ENCODE measurements around the gene INSM2. TPM values are rescaled to one million over a fixed set of nuclear protein-coding genes. Genes with fewer than 3 reads are reported as not detected.

Gene INSM2
- total RNA-seq, 3 donors from 2014 or later: not detected

- no peak for DNase-seq
- no peak for ATAC-seq
- no peak overlapping the region for H3K4me3 ChIP-seq
Measured at GRCh38 chr14:35515916-35516315, 18.0 kb upstream of the INSM2 start.

DNA sequence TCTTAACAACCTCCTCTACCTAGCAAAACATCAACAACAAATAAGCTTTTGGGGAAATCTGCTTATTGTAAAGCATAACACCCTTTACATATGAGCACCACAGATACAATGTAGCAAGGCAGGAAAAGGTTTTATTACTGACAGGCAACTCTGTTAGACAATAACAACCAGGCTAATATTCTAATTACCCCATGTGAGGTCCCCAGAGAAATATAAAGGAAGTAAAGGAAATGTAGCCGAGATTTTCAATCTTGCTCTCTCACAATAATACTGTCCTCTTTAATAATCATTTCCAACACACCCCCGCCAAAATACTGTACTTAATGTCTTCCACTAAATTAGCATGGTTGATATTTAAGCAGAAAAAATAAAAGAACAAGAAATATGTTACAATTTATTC lies 14.0 kb upstream of the INSM2 start:
- Histone ChIP-seq H3K4me1 (ENCODE audit: low read depth) (no peaks in the 10 kb centered on the region), H3K36me3 (ENCODE audit: low read depth) (no peaks in the 10 kb centered on the region), H3K9me3 (no peaks in the 10 kb centered on the region), H3K4me3 (no peak overlapping the region)
- DNase-seq (no peak), ATAC-seq (no peak)
- TF ChIP-seq, protein P1, sequence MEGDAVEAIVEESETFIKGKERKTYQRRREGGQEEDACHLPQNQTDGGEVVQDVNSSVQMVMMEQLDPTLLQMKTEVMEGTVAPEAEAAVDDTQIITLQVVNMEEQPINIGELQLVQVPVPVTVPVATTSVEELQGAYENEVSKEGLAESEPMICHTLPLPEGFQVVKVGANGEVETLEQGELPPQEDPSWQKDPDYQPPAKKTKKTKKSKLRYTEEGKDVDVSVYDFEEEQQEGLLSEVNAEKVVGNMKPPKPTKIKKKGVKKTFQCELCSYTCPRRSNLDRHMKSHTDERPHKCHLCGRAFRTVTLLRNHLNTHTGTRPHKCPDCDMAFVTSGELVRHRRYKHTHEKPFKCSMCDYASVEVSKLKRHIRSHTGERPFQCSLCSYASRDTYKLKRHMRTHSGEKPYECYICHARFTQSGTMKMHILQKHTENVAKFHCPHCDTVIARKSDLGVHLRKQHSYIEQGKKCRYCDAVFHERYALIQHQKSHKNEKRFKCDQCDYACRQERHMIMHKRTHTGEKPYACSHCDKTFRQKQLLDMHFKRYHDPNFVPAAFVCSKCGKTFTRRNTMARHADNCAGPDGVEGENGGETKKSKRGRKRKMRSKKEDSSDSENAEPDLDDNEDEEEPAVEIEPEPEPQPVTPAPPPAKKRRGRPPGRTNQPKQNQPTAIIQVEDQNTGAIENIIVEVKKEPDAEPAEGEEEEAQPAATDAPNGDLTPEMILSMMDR (IDR thresholded peaks at IDR 0.05): no peak
- intact Hi-C loops (cut with DNase I, micrococcal nuclease): no loop called here

More at GRCh38 chr14:35515916-35516315, 18.0 kb upstream of the INSM2 start:
- Histone ChIP-seq H3K4me1 (ENCODE audit: low read depth) (no peaks in the 10 kb centered on the region), H3K36me3 (ENCODE audit: low read depth) (no peaks in the 10 kb centered on the region), H3K9me3 (no peaks in the 10 kb centered on the region)
- TF ChIP-seq, protein P1 (IDR thresholded peaks at IDR 0.05): no peak
- intact Hi-C loops (cut with DNase I, micrococcal nuclease): no loop called here

- intact Hi-C loops (cut with DNase I, micrococcal nuclease): no loop called here
- no peaks in the 10 kb centered on the region for H3K36me3 ChIP-seq (ENCODE audit: low read depth)
- H3K4me3 ChIP-seq: no peak overlapping the region
- DNase-seq (no peak), ATAC-seq (no peak)
- H3K9me3 ChIP-seq: no peaks in the 10 kb centered on the region
- TF ChIP-seq, protein P1 (IDR thresholded peaks at IDR 0.05): no peak
- no peaks in the 10 kb centered on the region for H3K4me1 ChIP-seq (ENCODE audit: low read depth)
Measured at GRCh38 chr14:35525695-35526094, 8.3 kb upstream of the INSM2 start.

DNA sequence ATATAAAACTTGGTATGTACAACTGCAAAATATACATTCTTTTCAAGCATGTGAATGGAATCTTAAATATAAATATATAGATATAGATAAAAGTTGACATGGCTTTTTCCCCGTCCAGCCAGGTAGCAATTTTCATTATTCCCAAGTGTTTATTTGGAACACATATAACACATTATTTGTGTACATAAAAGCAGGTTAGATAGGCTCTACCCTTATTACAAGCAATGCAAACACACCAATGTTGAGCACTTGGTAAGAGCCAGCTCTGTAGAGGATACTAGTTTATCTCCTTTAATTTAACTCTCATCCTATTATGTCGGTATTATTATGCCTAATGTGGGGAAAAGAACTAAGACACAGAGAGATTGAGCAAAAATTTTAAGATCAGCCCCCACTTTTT lies 7.0 kb upstream of the INSM2 start:
- TF ChIP-seq, protein P1 (IDR thresholded peaks at IDR 0.05): no peak
- intact Hi-C loops (cut with DNase I, micrococcal nuclease): no loop called here
- ATAC-seq (no peak), DNase-seq (no peak)
- no peaks in the 10 kb centered on the region for H3K9me3 ChIP-seq
- H3K4me1 ChIP-seq (ENCODE audit: low read depth): no peaks in the 10 kb centered on the region
- H3K36me3 ChIP-seq (ENCODE audit: low read depth): no peaks in the 10 kb centered on the region
- H3K4me3 ChIP-seq: no peak overlapping the region

- intact Hi-C loops (cut with DNase I, micrococcal nuclease): no loop called here
- H3K4me3 ChIP-seq: no peak overlapping the region
- no peak for ATAC-seq
- H3K9me3 ChIP-seq: no peaks in the 10 kb centered on the region
- no peak for DNase-seq
- TF ChIP-seq, protein P1 (IDR thresholded peaks at IDR 0.05): no peak
- H3K36me3 ChIP-seq (ENCODE audit: low read depth): no peaks in the 10 kb centered on the region
- H3K4me1 ChIP-seq (ENCODE audit: low read depth): peaks cover 25% of the 10 kb centered on the region
Measured at GRCh38 chr14:35531960-35532747, 1.8 kb upstream of the INSM2 start.
